IMR-90 (cell line): ENCODE measurements around the gene KDM5B. TPM values are rescaled to one million over a fixed set of nuclear protein-coding genes. Genes with fewer than 3 reads are reported as not detected.

Experiments used
- ATAC-seq: fragments of 200-7000 bp; cut with Tn5 transposase; 2 replicates; pipeline ENCODE4 v1.9.1; 2020; ENCODE audit warnings: low read depth, mild to moderate bottlenecking, moderate library complexity
- BruUV-seq: library from RNA; stranded (reverse); fragments of 400-500 nt; replicated peaks from 2 replicates; lab custom pipeline; 2021; lab: Mats Ljungman, UMichigan
- CTCF ChIA-PET: fragments of 300-600 bp; formaldehyde crosslinking; extraction: SDS; loops from one replicate; lab custom pipeline; 2021; ENCODE audit warnings: antibody characterized with exemption; lab: Yijun Ruan, JAX
- POLR2A ChIA-PET: fragments of 300-600 bp; sonication (Branson Sonifier 250); formaldehyde crosslinking; loops from one replicate; lab custom pipeline; 2022; ENCODE audit warnings: antibody characterized with exemption; ENCODE audit not compliant: unreplicated experiment; lab: Charles Lee
- DNase-seq: peaks from one replicate; pipeline ENCODE4 v3.0.0; 2013
- H2AFZ ChIP-seq: replicated peaks from 2 replicates; pipeline ENCODE3; 2013; ENCODE audit warnings: low read length, mild to moderate bottlenecking; ENCODE audit not compliant: poor library complexity
- H2AK5ac ChIP-seq: 2 replicates; pipeline ENCODE4 v1.6.1; 2013; ENCODE audit warnings: low read depth, low read length, inconsistent platforms
- H2AK9ac ChIP-seq: replicated peaks from 2 replicates; pipeline ENCODE3; 2013; ENCODE audit warnings: mild to moderate bottlenecking, low read depth, low read length, moderate library complexity; ENCODE audit not compliant: poor library complexity
- H2BK120ac ChIP-seq: 2 replicates; pipeline ENCODE4 v1.6.1; 2013; ENCODE audit warnings: low read depth, low read length, inconsistent platforms
- H2BK15ac ChIP-seq: 3 replicates; pipeline ENCODE4 v1.6.1; 2013; ENCODE audit warnings: low read depth, low read length, inconsistent platforms
- H2BK20ac ChIP-seq: 2 replicates; pipeline ENCODE4 v1.6.1; 2013; ENCODE audit warnings: low read depth, mild to moderate bottlenecking, inconsistent platforms, low read length, moderate library complexity
- H2BK5ac ChIP-seq: 2 replicates; pipeline ENCODE4 v1.6.1; 2013; ENCODE audit warnings: mild to moderate bottlenecking, low read depth, low read length, inconsistent platforms; ENCODE audit not compliant: poor library complexity, severe bottlenecking
- H3K14ac ChIP-seq: replicated peaks from 2 replicates; pipeline ENCODE4 v1.6.1; 2013; ENCODE audit warnings: low read depth, low read length, inconsistent platforms
- H3K18ac ChIP-seq: 2 replicates; pipeline ENCODE4 v1.6.1; 2013; ENCODE audit warnings: low read depth, low read length, control low read depth
- H3K23ac ChIP-seq: 2 replicates; pipeline ENCODE4 v1.6.1; 2013; ENCODE audit warnings: low read depth, low read length, inconsistent platforms
- H3K27ac ChIP-seq: 2 replicates; pipeline ENCODE4 v1.5.1; 2013; ENCODE audit warnings: mild to moderate bottlenecking, control low read depth, low read length; ENCODE audit not compliant: insufficient read depth
- H3K27me3 ChIP-seq: 2 replicates; pipeline ENCODE4 v1.6.1; 2013; ENCODE audit warnings: low read length; ENCODE audit not compliant: control insufficient read depth, insufficient read depth
- H3K36me3 ChIP-seq: 2 replicates; pipeline ENCODE4 v1.6.1; 2013; ENCODE audit warnings: low read length, mixed read lengths; ENCODE audit not compliant: control insufficient read depth, insufficient read depth
- H3K4ac ChIP-seq: 2 replicates; pipeline ENCODE4 v1.6.1; 2013; ENCODE audit warnings: low read depth, low read length, inconsistent platforms
- H3K4me1 ChIP-seq: 2 replicates; pipeline ENCODE4 v1.6.1; 2013; ENCODE audit warnings: low read length, mixed read lengths; ENCODE audit not compliant: control insufficient read depth, insufficient read depth
- H3K4me2 ChIP-seq: 2 replicates; pipeline ENCODE4 v1.6.1; 2013; ENCODE audit warnings: low read depth, mild to moderate bottlenecking, control low read depth, low read length, moderate library complexity
- H3K4me3 ChIP-seq: 2 replicates; pipeline ENCODE4 v1.5.1; 2013; ENCODE audit warnings: low read depth, mild to moderate bottlenecking, control low read depth, low read length, moderate library complexity; ENCODE audit not compliant: insufficient read depth
- H3K56ac ChIP-seq: 2 replicates; pipeline ENCODE4 v1.6.1; 2013; ENCODE audit warnings: low read length, inconsistent platforms; ENCODE audit not compliant: insufficient read depth; ENCODE audit errors: extremely low read depth
- H3K79me1 ChIP-seq, 2 experiments: 2 replicates each; pipeline ENCODE4 v1.6.1; 2013; ENCODE audit warnings: low read length in 2 of 2, inconsistent platforms in 1 of 2, low read depth in 1 of 2
- H3K9ac ChIP-seq: 2 replicates; pipeline ENCODE4 v1.6.1; 2013; ENCODE audit warnings: low read depth, low read length, control low read depth
- H3K9me1 ChIP-seq: 2 replicates; pipeline ENCODE4 v1.6.1; 2013; ENCODE audit warnings: low read length, inconsistent platforms; ENCODE audit not compliant: insufficient read depth
- H3K9me3 ChIP-seq: 2 replicates; pipeline ENCODE4 v1.6.1; 2013; ENCODE audit warnings: low read length; ENCODE audit not compliant: control insufficient read depth, insufficient read depth
- H4K20me1 ChIP-seq: 2 replicates; pipeline ENCODE4 v1.6.1; 2013; ENCODE audit warnings: low read length, inconsistent platforms; ENCODE audit not compliant: insufficient read depth
- H4K5ac ChIP-seq: 2 replicates; pipeline ENCODE4 v1.6.1; 2013; ENCODE audit warnings: mild to moderate bottlenecking, low read depth, low read length, control low read depth
- H4K8ac ChIP-seq, 2 experiments: 2 replicates each; pipeline ENCODE4 v1.6.1; 2013; ENCODE audit warnings: low read depth in 2 of 2, low read length in 2 of 2, control low read depth in 1 of 2, inconsistent platforms in 1 of 2
- H4K91ac ChIP-seq: 2 replicates; pipeline ENCODE4 v1.6.1; 2013; ENCODE audit warnings: low read depth, low read length, inconsistent platforms; ENCODE audit not compliant: insufficient read depth
- FOS ChIP-seq: fragments of 150-350 bp; IDR thresholded peaks from 2 replicates; pipeline ENCODE4 v1.6.1; 2016; ENCODE audit warnings: low read depth, low read length
- MAFK ChIP-seq: IDR thresholded peaks from 2 replicates; pipeline ENCODE4 v1.6.1; 2012; ENCODE audit warnings: low read depth, low read length, improper control_type of control experiment
- WGBS, 2 experiments: methylation state at CpG; one replicate each; pipeline versions ENCODE4 v1.1.5 to v1.1.7; 2013; ENCODE audit warnings: missing lambda C conversion rate in 2 of 2; ENCODE audit not compliant: insufficient read length in 1 of 2; ENCODE audit errors: extremely low coverage in 2 of 2; 5-methylcytosine and 5-hydroxymethylcytosine counted together
- dilution Hi-C: fragments of 300-500 bp; cut with HindIII; formaldehyde crosslinking; loops from one replicate; pipeline ENCODE4 v1.14.3; 2018; ENCODE audit warnings: low sequenced_read_pairs; ENCODE audit not compliant: unreplicated experiment
- in situ Hi-C: fragments of 300-500 bp; cut with MboI; formaldehyde crosslinking; loops from 3 replicates; pipeline ENCODE4 v1.14.3; 2019; ENCODE audit warnings: low sequenced_read_pairs, inconsistent platforms, mixed read lengths
- intact Hi-C: fragments of 100-400 bp; cut with micrococcal nuclease; formaldehyde crosslinking; loops from 2 replicates; pipeline ENCODE4 v1.10.0; 2022
- polyA plus RNA-seq, 3 experiments: library from polyadenylated mRNA; depleted of rRNA; stranded (reverse); fragments of >200 nt; gene quantifications; 2 replicates each; pipeline ENCODE4 v1.2.3, GENCODE V29; 2012; ENCODE audit warnings: low replicate concordance in 1 of 3
- total RNA-seq: library from RNA; depleted of rRNA; stranded (reverse); fragments of >200 nt; gene quantifications from 2 replicates; pipeline ENCODE4 v1.2.3, GENCODE V29; 2012

Gene KDM5B
- total and polyA plus RNA-seq, 2 of the 4 experiments (the other 2 are of a cell fraction) = 28.8 to 82.1 TPM

- Histone ChIP-seq H3K9me1 (peaks cover 3% of the 10 kb centered on the region; the same call in 1 of the 2 replicates), H3K9me3 (no peaks in the 10 kb centered on the region), H3K18ac (no peak overlapping the region), H4K91ac (no peak overlapping the region), H3K14ac (no peak overlapping the region), H3K9ac (no peak overlapping the region), H3K4me2 (no peak overlapping the region), H4K20me1 (peaks cover 94% of the 10 kb centered on the region), H3K23ac (no peak overlapping the region), H2BK5ac (no peak overlapping the region), H3K27ac (no peak overlapping the region), H3K79me1 (peaks cover 12 to 70% of the 10 kb centered on the region in 2 experiments), H2BK15ac (no peak overlapping the region), H3K4ac (no peak overlapping the region), H4K8ac (no peak overlapping the region), H3K4me3 (no peak overlapping the region), H2AFZ (no peak overlapping the region), H4K5ac (no peak overlapping the region; the same call in 1 of the 2 replicates), H2AK9ac (no peak overlapping the region), H3K36me3 (peaks cover 6% of the 10 kb centered on the region), H3K27me3 (no peaks in the 10 kb centered on the region), H3K56ac (no peak overlapping the region), H2AK5ac (no peak overlapping the region), H2BK120ac (no peak overlapping the region), H3K4me1 (0 out of 2 replicates have a peak, but pooled peaks cover 1% of the 10 kb centered on the region), H2BK20ac (no peak overlapping the region)
- intact Hi-C loops (no loop called here), dilution Hi-C loops (no loop called here), in situ Hi-C loops (no loop called here)
- no TSS peak for BruUV-seq
- TF ChIP-seq MAFK (no peak), FOS (no peak)
- ATAC-seq (no peak), DNase-seq (no peak)
- POLR2A ChIA-PET = no interaction called here
- CTCF ChIA-PET = interaction anchor here (1.2 to 1.8 kb wide), 3 partner anchors 8 to 29 kb away, joined by 3 to 5 read pairs (median 4); partner anchors contain the start of gene PCAT6
- no CpG with 5 or more reads among the region's 4 CpGs for WGBS, 2 experiments
Measured at GRCh38 chr1:202781180-202781579, 27.0 kb downstream of the KDM5B start.
